ENCODE measurements around the gene CAPZA1. TPM values are rescaled to one million over a fixed set of nuclear protein-coding genes. Genes with fewer than 3 reads are reported as not detected.
A peak's percentile ranks its signal among the peaks of the same experiment; 100 is the strongest.

Gene CAPZA1
- total RNA-seq, 1 experiment from 2014 or later, result 259 TPM

GRCh38 chr1:112715264-112716053, 95.8 kb downstream of the CAPZA1 start, which contains the start of gene PPM1J:
Gene PPM1J (minus strand): TSS chr1:112715332. CDS start chr1:112715301, 31 bp downstream.
- peak; percentile 92 for DNase-seq (ENCODE audit: low read depth)

DNA sequence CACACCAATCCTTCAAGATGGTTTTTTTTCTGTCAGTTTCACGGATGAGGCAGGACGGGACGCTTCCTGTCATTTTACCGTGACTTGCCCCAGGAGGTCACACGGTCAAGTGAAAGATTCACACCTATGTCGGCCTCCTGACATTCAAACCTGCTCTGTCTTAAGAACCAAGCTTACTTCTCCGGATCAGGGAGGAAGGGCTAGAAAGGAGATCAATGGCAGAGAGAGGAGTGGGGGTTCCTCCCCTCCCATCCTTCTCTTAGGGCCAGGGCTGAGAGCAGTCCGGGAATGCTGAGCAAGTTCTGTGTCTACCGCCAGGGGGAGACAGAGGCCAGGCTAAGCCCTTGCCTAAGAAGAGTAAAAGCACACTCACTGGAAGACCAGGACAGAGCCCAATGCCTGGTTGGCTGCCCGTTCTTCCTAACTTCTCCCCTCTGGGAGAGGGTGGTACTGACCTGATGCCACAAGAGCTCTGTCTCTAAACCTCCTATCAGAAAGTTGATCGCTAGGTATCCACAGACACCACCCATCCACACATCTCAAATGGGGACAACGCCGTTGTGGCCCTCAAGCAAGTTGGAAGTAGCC, 96.6 kb downstream of the CAPZA1 start:
- DNase-seq (ENCODE audit: low read depth), result peak; percentile 89

DNA sequence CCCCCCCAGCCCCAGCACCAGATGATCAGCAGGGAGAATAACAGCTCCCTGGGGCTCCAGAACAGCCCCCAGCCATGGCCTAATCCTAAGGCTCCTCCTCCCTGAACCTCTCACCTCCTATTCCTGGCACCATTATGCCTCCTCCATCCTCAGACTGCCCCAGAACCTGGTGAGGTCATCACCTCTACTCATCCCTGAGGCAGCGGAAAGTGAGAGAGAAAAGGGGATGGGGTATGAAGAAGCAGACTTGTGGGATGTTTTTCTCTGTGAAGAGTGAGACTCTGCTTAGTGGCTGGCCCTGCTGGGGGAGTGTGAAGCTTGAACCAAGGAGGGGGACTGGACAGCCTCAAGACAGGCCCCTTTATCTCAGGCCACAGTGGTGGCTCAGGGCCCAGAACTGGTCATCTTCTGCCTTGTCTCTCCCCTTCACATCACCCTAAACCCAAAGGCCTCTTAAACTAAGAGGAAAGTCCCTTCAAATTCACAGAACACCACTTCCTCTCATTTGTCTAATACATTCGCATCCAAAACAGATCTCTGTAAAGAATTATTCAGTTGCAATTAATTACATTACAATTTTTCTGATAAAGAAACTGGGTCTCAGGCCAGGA, 97.7 kb downstream of the CAPZA1 start:
- no peak for DNase-seq (ENCODE audit: low read depth)

GRCh38 chr1:112718691-112719418, 99.2 kb downstream of the CAPZA1 start:
- DNase-seq (ENCODE audit: low read depth), result peak; percentile 74

GRCh38 chr1:112719706-112720105, 100.1 kb downstream of the CAPZA1 start:
- DNase-seq (ENCODE audit: low read depth), result no peak

GRCh38 chr1:112720800-112721199, 101.2 kb downstream of the CAPZA1 start:
- DNase-seq (ENCODE audit: low read depth), result no peak

Other genes starting within 250 kb of the CAPZA1 start
- gene CTTNBP2NL, start 223.6 kb upstream of the CAPZA1 start, total RNA-seq (2014; rRNA removed; shearing (Covaris generic)), result 13.5 and 17.2 TPM in 2 replicates
- gene WNT2B, start 110.9 kb upstream of the CAPZA1 start, total RNA-seq (2014; rRNA removed; shearing (Covaris generic)), result under 0.01 and 0.02 TPM in 2 replicates
- gene ST7L, start 691 bp upstream of the CAPZA1 start, total RNA-seq (2014; rRNA removed; shearing (Covaris generic)), result 32.7 and 49.6 TPM in 2 replicates
- 51.5 and 96.3 TPM in 2 replicates for gene MOV10, start 54.8 kb downstream of the CAPZA1 start, total RNA-seq (2014; rRNA removed; shearing (Covaris generic))
- gene RHOC, start 87.3 kb downstream of the CAPZA1 start, total RNA-seq (2014; rRNA removed; shearing (Covaris generic)), result 497 and 506 TPM in 2 replicates
- gene PPM1J, start 95.5 kb downstream of the CAPZA1 start, total RNA-seq (2014; rRNA removed; shearing (Covaris generic)), result 1.3 and 1.5 TPM in 2 replicates